Stimulated activated CD8-positive, alpha-beta memory T cell treated with anti-CD3 and anti-CD28 coated beads, Interleukin-2, amount 100 ng/mL, for 1 hour (primary cell): ENCODE results near the gene SMG5.
"Not testable (repeated sequence)": the region's sequence is repeated elsewhere in the genome, so short reads cannot be mapped to it uniquely, and the experiment has no call there.

Experiments
- DNase-seq, 2 donors: peaks; one replicate each; pipeline ENCODE4 v3.0.0-alpha.2; 2020; ENCODE audit warnings: low read depth in 2 of 2

SMG5 gene

GRCh38 chr1:156282479-156283222 lies at the start of gene SMG5:
Gene SMG5, minus strand, starts transcription at chr1:156282825. Its CDS starts 145 bp downstream, at chr1:156282680.
- DNase-seq, result peak; percentile 83 to 90

GRCh38 chr1:156323179-156323578 lies 40.6 kb upstream of the SMG5 start:
- DNase-seq, result not testable (repeated sequence)

- no peak for DNase-seq
These were observed 37.9 kb upstream of the SMG5 start for GRCh38 chr1:156320560-156320959.

- DNase-seq, result no peak
These were observed 37.0 kb upstream of the SMG5 start for GRCh38 chr1:156319664-156320063.

GRCh38 chr1:156316909-156317308 lies 34.3 kb upstream of the SMG5 start:
- no peak for DNase-seq

- DNase-seq, result no peak
These were observed 28.3 kb upstream of the SMG5 start for GRCh38 chr1:156310962-156311361.

- no peak for DNase-seq
These were observed 25.5 kb upstream of the SMG5 start for GRCh38 chr1:156308078-156308477.

- no peak for DNase-seq
These were observed 22.6 kb upstream of the SMG5 start for GRCh38 chr1:156305215-156305614.

GRCh38 chr1:156303241-156303640 lies 20.6 kb upstream of the SMG5 start:
- DNase-seq, result no peak

GRCh38 chr1:156298852-156299357 lies 16.3 kb upstream of the SMG5 start, which contains the start of gene VHLL:
Gene VHLL, minus strand, starts transcription at chr1:156299307. Its CDS starts 118 bp downstream, at chr1:156299189.
- no peak for DNase-seq

- DNase-seq, result peak; percentile 24 to 25
These were observed 12.8 kb upstream of the SMG5 start, which contains the start of gene GLMP for GRCh38 chr1:156295391-156295947. Gene GLMP, minus strand, starts transcription at chr1:156295679. Its CDS starts 34 bp downstream, at chr1:156295645.

GRCh38 chr1:156293895-156294294 lies 11.3 kb upstream of the SMG5 start:
- DNase-seq, result no peak

- no peak for DNase-seq
These were observed 10.4 kb upstream of the SMG5 start for GRCh38 chr1:156293098-156293434.

- no peak for DNase-seq
These were observed 8.8 kb upstream of the SMG5 start for GRCh38 chr1:156291226-156292061.

- DNase-seq, result no peak
These were observed 7.2 kb upstream of the SMG5 start for GRCh38 chr1:156289857-156290256.

GRCh38 chr1:156286061-156286460 lies 3.4 kb upstream of the SMG5 start:
- no peak for DNase-seq

GRCh38 chr1:156285437-156285836 lies 2.8 kb upstream of the SMG5 start:
- no peak for DNase-seq

- no peak for DNase-seq
These were observed 2.1 kb upstream of the SMG5 start for GRCh38 chr1:156284757-156285156.

GRCh38 chr1:156284112-156284511 lies 1.5 kb upstream of the SMG5 start, which contains the start of gene TMEM79:
Gene TMEM79, plus strand, starts transcription at chr1:156284325. Its CDS starts 902 bp downstream, at chr1:156285227.
- no peak for DNase-seq

GRCh38 chr1:156283521-156283920 lies 896 bp upstream of the SMG5 start:
- no peak for DNase-seq

GRCh38 chr1:156281693-156282478 lies 739 bp downstream of the SMG5 start:
- DNase-seq, result no peak
